Caco-2 (cell line): ENCODE measurements around the gene CRYBG2. TPM values are rescaled to one million over a fixed set of nuclear protein-coding genes. Genes with fewer than 3 reads are reported as not detected.

Source experiments
- BruUV-seq: library from RNA; stranded (reverse); fragments of 400-500 nt; replicated peaks from 2 replicates; lab custom pipeline; 2021; lab: Mats Ljungman, UMichigan
- CTCF ChIA-PET: fragments of 300-600 bp; sonication (Branson Sonifier 250); formaldehyde crosslinking; loops from one replicate; lab custom pipeline; 2022; ENCODE audit warnings: antibody characterized with exemption; lab: Charles Lee
- POLR2A ChIA-PET: fragments of 300-600 bp; sonication (Branson Sonifier 250); formaldehyde crosslinking; loops from one replicate; lab custom pipeline; 2022; ENCODE audit warnings: antibody characterized with exemption; lab: Charles Lee
- DNase-seq, 2 experiments: peaks; one replicate each; pipeline versions ENCODE4 v3.0.0 to v3.0.0-alpha.2; 2020 to 2022
- H3K27me3 ChIP-seq: replicated peaks from 2 replicates; pipeline ENCODE4 v1.6.0; 2011; ENCODE audit warnings: low read length; ENCODE audit not compliant: control insufficient read depth, insufficient read depth
- H3K36me3 ChIP-seq: 2 replicates; pipeline ENCODE4 v1.5.1; 2011; ENCODE audit warnings: low read length; ENCODE audit not compliant: control insufficient read depth, insufficient read depth
- H3K4me1 ChIP-seq: fragments of 250-450 bp; sonication (Bioruptor Pico); 2 replicates; pipeline ENCODE4 v1.5.1; 2020; ENCODE audit warnings: mild to moderate bottlenecking
- H3K4me3 ChIP-seq: 2 replicates; pipeline ENCODE4 v1.5.1; 2011; ENCODE audit warnings: low read depth, mild to moderate bottlenecking, control low read depth, low read length
- H3K9me3 ChIP-seq: fragments of 250-450 bp; sonication (Bioruptor Pico); 2 replicates; pipeline ENCODE4 v1.5.1; 2020; ENCODE audit warnings: mild to moderate bottlenecking, moderate library complexity
- H3K27ac Mint-ChIP-seq: one replicate; pipeline ENCODE4 v1.8.0; 2022; ENCODE audit warnings: mixed read lengths; ENCODE audit not compliant: unreplicated experiment
- H3K27me3 Mint-ChIP-seq: one replicate; pipeline ENCODE4 v1.8.0; 2022; ENCODE audit warnings: mixed read lengths; ENCODE audit not compliant: insufficient read depth, unreplicated experiment
- H3K36me3 Mint-ChIP-seq: one replicate; pipeline ENCODE4 v1.8.0; 2022; ENCODE audit warnings: mild to moderate bottlenecking, mixed read lengths; ENCODE audit not compliant: insufficient read depth, unreplicated experiment
- H3K4me1 Mint-ChIP-seq: one replicate; pipeline ENCODE4 v1.8.0; 2022; ENCODE audit warnings: low read depth, mixed read lengths; ENCODE audit not compliant: unreplicated experiment
- H3K4me3 Mint-ChIP-seq: one replicate; pipeline ENCODE4 v1.8.0; 2022; ENCODE audit warnings: mild to moderate bottlenecking, moderate library complexity, mixed read lengths; ENCODE audit not compliant: unreplicated experiment
- H3K9me3 Mint-ChIP-seq: one replicate; pipeline ENCODE4 v1.8.0; 2022; ENCODE audit warnings: mixed read lengths; ENCODE audit not compliant: unreplicated experiment
- intact Hi-C: fragments of 100-400 bp; cut with micrococcal nuclease; formaldehyde crosslinking; loops from one replicate; pipeline ENCODE4 v1.10.0; 2022; ENCODE audit not compliant: unreplicated experiment
- total RNA-seq: library from RNA; stranded (reverse); gene quantifications from 2 replicates; pipeline ENCODE4 v1.2.3, GENCODE V29; 2022
- TF ChIP-seq, protein P1 (sequence below), 2 experiments: fragments of 200-600 bp in 1 of 2; IDR thresholded peaks; 1 replicate in 1 of 2; 2 replicates in 1 of 2; pipeline versions ENCODE4 v1.5.1 to v1.8.0; 2011 to 2022; ENCODE audit warnings: antibody characterized with exemption in 1 of 2, control low read depth in 1 of 2, inconsistent platforms in 1 of 2, low read depth in 1 of 2, low read length in 1 of 2, mild to moderate bottlenecking in 1 of 2, moderate library complexity in 1 of 2; ENCODE audit not compliant: insufficient read depth in 1 of 2, severe bottlenecking in 1 of 2, unreplicated experiment in 1 of 2

The CRYBG2 gene
- total RNA-seq, 1 experiment from 2014 or later: 66.1 TPM

DNA sequence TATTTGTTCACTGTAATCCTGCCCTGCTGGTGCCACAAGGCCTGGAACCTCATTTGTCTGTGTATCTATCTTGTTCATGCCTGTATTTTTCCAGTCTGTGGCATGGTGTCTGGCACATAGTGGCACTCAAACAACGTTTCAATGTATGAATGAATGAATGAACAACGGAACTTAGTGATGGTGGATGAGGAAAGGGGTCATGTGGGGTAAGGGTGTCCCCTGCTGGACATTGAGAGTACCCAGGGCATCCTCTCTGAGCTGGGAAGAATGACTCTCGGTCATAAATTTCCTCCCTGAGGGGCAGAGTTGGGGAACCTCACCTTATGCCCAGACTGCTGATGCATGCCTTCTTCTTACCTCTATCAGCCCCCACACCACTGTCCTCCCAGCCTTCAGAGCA, 37.5 kb upstream of the CRYBG2 start:
- no TSS peak for BruUV-seq
- Histone ChIP-seq H3K27me3 (no peaks in the 10 kb centered on the region), H3K4me1 (no peaks in the 10 kb centered on the region; the same call in 1 of the 2 replicates), H3K4me3 (no peak overlapping the region), H3K36me3 (no peaks in the 10 kb centered on the region), H3K9me3 (no peaks in the 10 kb centered on the region)
- Mint-ChIP-seq H3K4me1 (peaks cover 7% of the 10 kb centered on the region), H3K9me3 (no peaks in the 10 kb centered on the region), H3K27me3 (no peaks in the 10 kb centered on the region), H3K27ac (no peak overlapping the region), H3K36me3 (peaks cover 6% of the 10 kb centered on the region), H3K4me3 (no peak overlapping the region)
- TF ChIP-seq, protein P1, sequence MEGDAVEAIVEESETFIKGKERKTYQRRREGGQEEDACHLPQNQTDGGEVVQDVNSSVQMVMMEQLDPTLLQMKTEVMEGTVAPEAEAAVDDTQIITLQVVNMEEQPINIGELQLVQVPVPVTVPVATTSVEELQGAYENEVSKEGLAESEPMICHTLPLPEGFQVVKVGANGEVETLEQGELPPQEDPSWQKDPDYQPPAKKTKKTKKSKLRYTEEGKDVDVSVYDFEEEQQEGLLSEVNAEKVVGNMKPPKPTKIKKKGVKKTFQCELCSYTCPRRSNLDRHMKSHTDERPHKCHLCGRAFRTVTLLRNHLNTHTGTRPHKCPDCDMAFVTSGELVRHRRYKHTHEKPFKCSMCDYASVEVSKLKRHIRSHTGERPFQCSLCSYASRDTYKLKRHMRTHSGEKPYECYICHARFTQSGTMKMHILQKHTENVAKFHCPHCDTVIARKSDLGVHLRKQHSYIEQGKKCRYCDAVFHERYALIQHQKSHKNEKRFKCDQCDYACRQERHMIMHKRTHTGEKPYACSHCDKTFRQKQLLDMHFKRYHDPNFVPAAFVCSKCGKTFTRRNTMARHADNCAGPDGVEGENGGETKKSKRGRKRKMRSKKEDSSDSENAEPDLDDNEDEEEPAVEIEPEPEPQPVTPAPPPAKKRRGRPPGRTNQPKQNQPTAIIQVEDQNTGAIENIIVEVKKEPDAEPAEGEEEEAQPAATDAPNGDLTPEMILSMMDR (IDR thresholded peaks at IDR 0.05; ENCODE audit: insufficient read depth in 1 of 2, low read depth in 1 of 2, low read length in 1 of 2, severe bottlenecking in 1 of 2, unreplicated experiment in 1 of 2): peak; percentile 63 to 84
- peak in 1 of 2 experiments; percentile 55 for DNase-seq
- POLR2A ChIA-PET: no interaction called here
- CTCF ChIA-PET: interaction anchor here (0.6 to 1.9 kb wide), 9 partner anchors 26 to 222 kb away, joined by 3 to 16 read pairs (median 5); partner anchors contain the start of genes CEP85, SH3BGRL3 and ZNF593
- intact Hi-C loops: loop anchor here (1.0 kb wide), 1 partner anchor 106 kb away; no protein-coding TSS in a partner anchor

DNA sequence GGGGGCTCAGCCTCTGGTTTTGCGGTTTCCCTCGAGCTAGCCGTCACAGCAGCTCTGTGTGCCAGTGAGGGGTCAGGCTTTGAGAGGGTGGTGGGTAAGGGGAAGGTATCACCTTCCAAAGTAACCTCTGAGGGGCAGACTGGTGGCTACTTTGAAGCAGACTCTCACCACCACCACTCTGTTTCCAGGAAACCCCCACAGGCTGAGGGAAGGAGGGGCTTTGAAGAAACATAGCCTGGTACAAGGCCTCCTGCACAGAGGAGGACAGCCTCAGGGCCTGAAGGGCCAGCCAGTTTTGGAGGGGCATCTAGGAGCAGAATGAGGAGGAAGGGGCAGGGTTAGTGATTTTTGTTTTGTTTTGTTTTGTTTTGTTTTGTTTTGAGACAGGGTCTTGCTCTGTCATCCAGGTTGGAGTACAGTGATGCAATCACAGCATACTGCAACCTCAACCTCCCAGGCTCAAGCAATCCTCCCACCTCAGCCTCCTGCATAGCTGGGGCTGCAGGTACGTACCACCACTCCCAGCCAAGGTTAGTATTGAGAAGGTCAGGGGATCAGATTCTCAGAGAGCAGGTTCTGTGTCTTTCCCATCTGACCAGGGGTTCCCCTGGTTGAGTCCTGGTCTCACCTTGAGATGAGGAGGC, 35.8 kb upstream of the CRYBG2 start:
- Mint-ChIP-seq H3K27me3 (no peaks in the 10 kb centered on the region), H3K27ac (no peak overlapping the region), H3K4me1 (peaks cover 7% of the 10 kb centered on the region), H3K4me3 (no peak overlapping the region), H3K9me3 (no peaks in the 10 kb centered on the region), H3K36me3 (peaks cover 6% of the 10 kb centered on the region)
- no peaks in the 10 kb centered on the region for H3K36me3 ChIP-seq
- BruUV-seq: no TSS peak
- CTCF ChIA-PET: no interaction called here
- no peaks in the 10 kb centered on the region for H3K27me3 ChIP-seq
- H3K4me3 ChIP-seq: no peak overlapping the region
- H3K4me1 ChIP-seq: no peaks in the 10 kb centered on the region; the same call in 1 of the 2 replicates
- intact Hi-C loops: no loop called here
- POLR2A ChIA-PET: no interaction called here
- no peak for DNase-seq
- H3K9me3 ChIP-seq: no peaks in the 10 kb centered on the region
- TF ChIP-seq, protein P1 (IDR thresholded peaks at IDR 0.05; ENCODE audit: insufficient read depth in 1 of 2, low read depth in 1 of 2, low read length in 1 of 2, severe bottlenecking in 1 of 2, unreplicated experiment in 1 of 2): no peak

DNA sequence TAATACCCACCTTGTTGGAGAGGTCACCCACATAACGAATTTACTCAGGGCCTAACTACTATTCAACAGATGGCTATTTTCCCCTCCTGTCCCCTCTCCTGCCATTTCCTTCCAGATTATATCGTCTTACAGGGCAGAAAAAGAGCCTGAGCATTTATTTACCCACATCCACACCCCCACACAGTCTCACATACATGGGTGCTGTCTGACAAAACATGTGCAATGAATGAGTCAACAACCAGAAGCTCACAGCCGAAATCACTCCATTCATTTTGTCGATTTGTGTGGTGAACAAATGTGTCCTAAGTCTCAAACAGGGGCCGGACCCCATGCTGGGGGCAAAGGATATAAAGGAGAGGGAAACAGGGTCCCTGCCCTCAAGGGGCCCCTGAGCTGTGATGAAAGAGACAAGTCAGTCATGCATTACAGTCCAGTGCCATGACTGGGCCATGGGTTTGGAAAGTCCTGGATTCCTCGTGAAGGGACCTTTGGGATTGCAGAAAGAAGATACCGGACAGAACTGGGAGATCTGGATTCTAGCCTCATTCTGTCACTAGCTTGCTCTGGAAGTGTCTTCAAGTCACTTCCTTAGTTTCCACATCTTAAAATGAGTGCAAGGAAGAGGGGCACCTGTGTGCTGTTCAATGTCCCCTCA, 35.0 kb upstream of the CRYBG2 start:
- Histone ChIP-seq H3K36me3 (no peaks in the 10 kb centered on the region), H3K27me3 (no peaks in the 10 kb centered on the region), H3K4me1 (no peaks in the 10 kb centered on the region; the same call in 1 of the 2 replicates), H3K4me3 (no peak overlapping the region), H3K9me3 (no peaks in the 10 kb centered on the region)
- DNase-seq: no peak
- intact Hi-C loops: no loop called here
- Mint-ChIP-seq H3K4me1 (peaks cover 7% of the 10 kb centered on the region), H3K36me3 (peaks cover 6% of the 10 kb centered on the region), H3K9me3 (no peaks in the 10 kb centered on the region), H3K27ac (no peak overlapping the region), H3K4me3 (no peak overlapping the region), H3K27me3 (no peaks in the 10 kb centered on the region)
- POLR2A ChIA-PET: no interaction called here
- TF ChIP-seq, protein P1 (IDR thresholded peaks at IDR 0.05; ENCODE audit: insufficient read depth in 1 of 2, low read depth in 1 of 2, low read length in 1 of 2, severe bottlenecking in 1 of 2, unreplicated experiment in 1 of 2): no peak
- CTCF ChIA-PET: no interaction called here
- no TSS peak for BruUV-seq
